Psoas muscle (tissue), 8 donors: Measurements from ENCODE around the gene BCAT1. TPM values are rescaled to one million over a fixed set of nuclear protein-coding genes. Genes with fewer than 3 reads are reported as not detected.

Source experiments
- ATAC-seq, 4 donors: fragments of 200-7000 bp; cut with Tn5 transposase; one replicate each; pipeline ENCODE4 v1.9.1; 2020; ENCODE audit warnings: moderate library complexity in 3 of 4, mild to moderate bottlenecking in 2 of 4
- DNase-seq, 2 donors: peaks; one replicate each; pipeline ENCODE4 v3.0.0-alpha.2; 2020
- H3K27ac ChIP-seq: fragments of 200-600 bp; one replicate; pipeline ENCODE4 v1.8.0; 2022
- H3K27me3 ChIP-seq, 3 donors: fragments of 200-600 bp in 1 of 3; one replicate each; pipeline versions ENCODE4 v1.6.1 to v1.8.0; 2013 to 2022; ENCODE audit warnings: low read length in 2 of 3, mild to moderate bottlenecking in 2 of 3, moderate library complexity in 1 of 3; ENCODE audit not compliant: insufficient read depth in 3 of 3
- H3K36me3 ChIP-seq, 2 donors: fragments of 200-600 bp in 1 of 2; one replicate each; pipeline versions ENCODE4 v1.6.1 to v1.8.0; 2013 to 2022; ENCODE audit warnings: low read depth in 1 of 2, mild to moderate bottlenecking in 1 of 2, moderate library complexity in 1 of 2; ENCODE audit not compliant: insufficient read depth in 1 of 2
- H3K4me1 ChIP-seq: fragments of 200-600 bp; one replicate; pipeline ENCODE4 v1.8.0; 2022
- H3K4me3 ChIP-seq: fragments of 200-600 bp; one replicate; pipeline ENCODE4 v1.8.0; 2022; ENCODE audit warnings: mild to moderate bottlenecking
- H3K9me3 ChIP-seq: fragments of 200-600 bp; one replicate; pipeline ENCODE4 v1.8.0; 2022
- whole genome bisulfite sequencing, 3 donors: extraction: QIAGEN DNeasy Blood & Tissue Kit; methylation state at CpG; one replicate each; pipeline versions ENCODE4 v1.1.6 to v1.1.7; 2013; 5-methylcytosine and 5-hydroxymethylcytosine counted together
- intact Hi-C, 2 donors: fragments of 100-400 bp; cut with DNase I; formaldehyde crosslinking; loops; one replicate each; pipeline versions ENCODE4 v1.11.0 to v1.14.2; 2022
- polyA plus RNA-seq, 3 donors: library from polyadenylated mRNA; stranded (reverse); fragments of 200-250 nt; gene quantifications; one replicate each; pipeline ENCODE4 v1.2.3, GENCODE V29; 2013
- total RNA-seq, 4 donors: library from RNA; stranded (reverse); fragmentation: NEBNext Ultra II Directional in 2 of 4; extraction: Animal tissue kit (Norgen Biotek cat#: 25700) in 2 of 4; gene quantifications; one replicate each; pipeline versions ENCODE4 v1.2.1 to v1.2.4, GENCODE V29; 2021 to 2023
- TF ChIP-seq, protein P1 (sequence below): fragments of 200-600 bp; IDR thresholded peaks from one replicate; pipeline ENCODE4 v1.8.0; 2022; ENCODE audit warnings: antibody characterized with exemption
- donor health status: healthy with polysubstance abuse.
- donor health status: DM: no; HTN: no; CAD: no; lungs with moderate emphysema.
- donor health status: Bipolar disorder and iron deficiency.
- donor health status: healthy.
- donor health status: DM: yes; HTN: yes; CAD: no.
- donor health status: DM: no; HTN: no; CAD: no.
- donor health status: DM: no; HTN: no; CAD: no.
- donor health status: DM: yes; HTN: yes; CAD: no.

The BCAT1 gene
- total and polyA plus RNA-seq, 7 donors, result 0.30 to 3.8 (median 2.7) TPM

DNA sequence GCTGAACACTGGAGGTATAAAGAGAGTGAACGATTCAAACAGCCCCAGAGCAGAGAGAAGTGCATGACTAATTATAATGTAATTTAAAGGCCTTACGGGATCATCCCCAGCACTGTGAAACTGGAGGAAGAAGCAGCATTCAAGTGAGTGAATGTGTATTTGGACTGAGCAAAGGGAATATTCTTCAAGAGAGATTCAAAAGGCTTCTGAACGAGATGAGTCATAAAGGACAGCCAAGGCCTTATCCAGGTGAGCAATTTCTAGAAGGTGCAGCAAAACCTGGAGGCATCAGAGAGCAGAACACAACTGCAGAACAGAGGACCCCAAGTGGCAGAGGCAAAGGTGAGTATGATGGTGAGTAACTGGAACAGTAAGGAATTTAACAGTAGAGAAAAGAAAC lies 127.2 kb downstream of the BCAT1 start:
- Histone ChIP-seq H3K27me3 (no peaks in the 10 kb centered on the region), H3K4me3 (no peak overlapping the region), H3K4me1 (no peaks in the 10 kb centered on the region), H3K27ac (no peak overlapping the region), H3K9me3 (no peaks in the 10 kb centered on the region), H3K36me3 (no peaks in the 10 kb centered on the region)
- WGBS, 3 donors, result 55 to 69% (median 59%) methylated on average over 3 of the region's 3 CpGs
- TF ChIP-seq, protein P1, sequence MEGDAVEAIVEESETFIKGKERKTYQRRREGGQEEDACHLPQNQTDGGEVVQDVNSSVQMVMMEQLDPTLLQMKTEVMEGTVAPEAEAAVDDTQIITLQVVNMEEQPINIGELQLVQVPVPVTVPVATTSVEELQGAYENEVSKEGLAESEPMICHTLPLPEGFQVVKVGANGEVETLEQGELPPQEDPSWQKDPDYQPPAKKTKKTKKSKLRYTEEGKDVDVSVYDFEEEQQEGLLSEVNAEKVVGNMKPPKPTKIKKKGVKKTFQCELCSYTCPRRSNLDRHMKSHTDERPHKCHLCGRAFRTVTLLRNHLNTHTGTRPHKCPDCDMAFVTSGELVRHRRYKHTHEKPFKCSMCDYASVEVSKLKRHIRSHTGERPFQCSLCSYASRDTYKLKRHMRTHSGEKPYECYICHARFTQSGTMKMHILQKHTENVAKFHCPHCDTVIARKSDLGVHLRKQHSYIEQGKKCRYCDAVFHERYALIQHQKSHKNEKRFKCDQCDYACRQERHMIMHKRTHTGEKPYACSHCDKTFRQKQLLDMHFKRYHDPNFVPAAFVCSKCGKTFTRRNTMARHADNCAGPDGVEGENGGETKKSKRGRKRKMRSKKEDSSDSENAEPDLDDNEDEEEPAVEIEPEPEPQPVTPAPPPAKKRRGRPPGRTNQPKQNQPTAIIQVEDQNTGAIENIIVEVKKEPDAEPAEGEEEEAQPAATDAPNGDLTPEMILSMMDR, result no peak
- DNase-seq (no peak), ATAC-seq (no peak)
- intact Hi-C loops, result no loop called here

GRCh38 chr12:24820872-24821271 lies 128.0 kb downstream of the BCAT1 start:
- TF ChIP-seq, protein P1, result no peak
- Histone ChIP-seq H3K4me1 (no peaks in the 10 kb centered on the region), H3K4me3 (no peak overlapping the region), H3K27me3 (no peaks in the 10 kb centered on the region), H3K27ac (no peak overlapping the region), H3K36me3 (no peaks in the 10 kb centered on the region), H3K9me3 (no peaks in the 10 kb centered on the region)
- 58 to 66% (median 60%) methylated on average over 5 of the region's 5 CpGs for WGBS, 3 donors
- ATAC-seq (no peak), DNase-seq (peak in 1 of 2 donors; percentile 21)
- intact Hi-C loops, result no loop called here

- Histone ChIP-seq H3K36me3 (no peaks in the 10 kb centered on the region), H3K9me3 (no peaks in the 10 kb centered on the region), H3K4me1 (no peaks in the 10 kb centered on the region), H3K4me3 (no peak overlapping the region), H3K27ac (no peak overlapping the region), H3K27me3 (no peaks in the 10 kb centered on the region)
- 38 to 72% (median 48%) methylated on average over 1 of the region's 1 CpG for WGBS, 3 donors
- intact Hi-C loops, result no loop called here
- DNase-seq (no peak), ATAC-seq (no peak)
- TF ChIP-seq, protein P1, result no peak
These were observed 130.6 kb downstream of the BCAT1 start for GRCh38 chr12:24818351-24818750.

GRCh38 chr12:24815114-24815423 lies 133.8 kb downstream of the BCAT1 start:
- TF ChIP-seq, protein P1, result no peak
- H3K36me3 ChIP-seq, result no peaks in the 10 kb centered on the region
- DNase-seq (no peak), ATAC-seq (no peak)
- H3K4me1 ChIP-seq, result no peaks in the 10 kb centered on the region
- 73 to 85% (median 73%) methylated on average over 1 of the region's 1 CpG for WGBS, 3 donors
- H3K27me3 ChIP-seq, result no peaks in the 10 kb centered on the region
- intact Hi-C loops, result no loop called here
- no peak overlapping the region for H3K27ac ChIP-seq
- no peak overlapping the region for H3K4me3 ChIP-seq
- H3K9me3 ChIP-seq, result no peaks in the 10 kb centered on the region

GRCh38 chr12:24814379-24815113 lies 134.4 kb downstream of the BCAT1 start:
- Histone ChIP-seq H3K4me3 (no peak overlapping the region), H3K9me3 (no peaks in the 10 kb centered on the region), H3K27ac (no peak overlapping the region), H3K4me1 (no peaks in the 10 kb centered on the region), H3K36me3 (no peaks in the 10 kb centered on the region), H3K27me3 (no peaks in the 10 kb centered on the region)
- no peak for ATAC-seq
- 66 to 79% (median 72%) methylated on average over 2 of the region's 2 CpGs for WGBS, 3 donors
- TF ChIP-seq, protein P1, result no peak
- DNase-seq, result no peak
- intact Hi-C loops, result no loop called here
